ENCODE measurements around the gene SLC35E1.

GRCh38 chr19:16535381-16535780 is 36.8 kb downstream of the SLC35E1 start:
- TF ChIP-seq CTCF (IDR thresholded peaks at IDR 0.05) (no peak), GATA2 (CRISPR knock-in tag; IDR thresholded peaks at IDR 0.05) (no peak), YY1 (IDR thresholded peaks at IDR 0.05; ENCODE audit: low read depth) (no peak), MXI1 (IDR thresholded peaks at IDR 0.05; ENCODE audit: low read depth, low read length) (no peak), EP300 (IDR thresholded peaks at IDR 0.05; ENCODE audit: borderline replicate concordance in 1 of 2, low read depth in 1 of 2, low read length in 1 of 2) (no peak), SMC3 (IDR thresholded peaks at IDR 0.05; ENCODE audit: low read depth, low read length) (no peak), FOXM1 (IDR thresholded peaks at IDR 0.05; ENCODE audit: low read depth) (no peak), EZH2phosphoT487 (IDR thresholded peaks at IDR 0.05; ENCODE audit: borderline replicate concordance, low read depth) (no peak), NRF1 (IDR thresholded peaks at IDR 0.05; ENCODE audit: low read depth, low read length) (no peak), ZBTB33 (IDR thresholded peaks at IDR 0.05; ENCODE audit: borderline replicate concordance, low read depth) (no peak), TAF1 (IDR thresholded peaks at IDR 0.05; ENCODE audit: borderline replicate concordance, low read depth, low read length) (no peak)
- TF ChIP-seq, protein P1, sequence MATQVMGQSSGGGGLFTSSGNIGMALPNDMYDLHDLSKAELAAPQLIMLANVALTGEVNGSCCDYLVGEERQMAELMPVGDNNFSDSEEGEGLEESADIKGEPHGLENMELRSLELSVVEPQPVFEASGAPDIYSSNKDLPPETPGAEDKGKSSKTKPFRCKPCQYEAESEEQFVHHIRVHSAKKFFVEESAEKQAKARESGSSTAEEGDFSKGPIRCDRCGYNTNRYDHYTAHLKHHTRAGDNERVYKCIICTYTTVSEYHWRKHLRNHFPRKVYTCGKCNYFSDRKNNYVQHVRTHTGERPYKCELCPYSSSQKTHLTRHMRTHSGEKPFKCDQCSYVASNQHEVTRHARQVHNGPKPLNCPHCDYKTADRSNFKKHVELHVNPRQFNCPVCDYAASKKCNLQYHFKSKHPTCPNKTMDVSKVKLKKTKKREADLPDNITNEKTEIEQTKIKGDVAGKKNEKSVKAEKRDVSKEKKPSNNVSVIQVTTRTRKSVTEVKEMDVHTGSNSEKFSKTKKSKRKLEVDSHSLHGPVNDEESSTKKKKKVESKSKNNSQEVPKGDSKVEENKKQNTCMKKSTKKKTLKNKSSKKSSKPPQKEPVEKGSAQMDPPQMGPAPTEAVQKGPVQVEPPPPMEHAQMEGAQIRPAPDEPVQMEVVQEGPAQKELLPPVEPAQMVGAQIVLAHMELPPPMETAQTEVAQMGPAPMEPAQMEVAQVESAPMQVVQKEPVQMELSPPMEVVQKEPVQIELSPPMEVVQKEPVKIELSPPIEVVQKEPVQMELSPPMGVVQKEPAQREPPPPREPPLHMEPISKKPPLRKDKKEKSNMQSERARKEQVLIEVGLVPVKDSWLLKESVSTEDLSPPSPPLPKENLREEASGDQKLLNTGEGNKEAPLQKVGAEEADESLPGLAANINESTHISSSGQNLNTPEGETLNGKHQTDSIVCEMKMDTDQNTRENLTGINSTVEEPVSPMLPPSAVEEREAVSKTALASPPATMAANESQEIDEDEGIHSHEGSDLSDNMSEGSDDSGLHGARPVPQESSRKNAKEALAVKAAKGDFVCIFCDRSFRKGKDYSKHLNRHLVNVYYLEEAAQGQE (IDR thresholded peaks at IDR 0.05; ENCODE audit: low read depth, low read length) = no peak
